Activated naive CD8-positive, alpha-beta T cell treated with anti-CD3 and anti-CD28 coated beads, Interleukin-2, amount 50 U/mL, for 24 hours (primary cell): ENCODE measurements around the gene ATP6V0A1.

ENCODE experiments used
- ATAC-seq: fragments of 150-1000 bp; cut with Tn5 transposase; one replicate; pipeline ENCODE4 v1.10.0; 2021
- DNase-seq: peaks from one replicate; pipeline ENCODE4 v3.0.0; 2021
- H3K27ac Mint-ChIP-seq: one replicate; pipeline ENCODE4 v1.8.0; 2021; ENCODE audit warnings: mild to moderate bottlenecking, mixed read lengths
- H3K27me3 Mint-ChIP-seq: one replicate; pipeline ENCODE4 v1.8.0; 2021; ENCODE audit warnings: mixed read lengths
- H3K36me3 Mint-ChIP-seq: one replicate; pipeline ENCODE4 v1.8.0; 2021; ENCODE audit warnings: low read depth, mixed read lengths
- H3K4me1 Mint-ChIP-seq: one replicate; pipeline ENCODE4 v1.8.0; 2021; ENCODE audit warnings: mixed read lengths
- H3K4me3 Mint-ChIP-seq: one replicate; pipeline ENCODE4 v1.8.0; 2021; ENCODE audit warnings: mild to moderate bottlenecking, moderate library complexity, mixed read lengths
- H3K9me3 Mint-ChIP-seq: one replicate; pipeline ENCODE4 v1.8.0; 2021; ENCODE audit warnings: mixed read lengths

Gene ATP6V0A1

GRCh38 chr17:42568341-42569111 is 109.8 kb downstream of the ATP6V0A1 start:
- peak overlapping the region; percentile 63 for H3K4me3 Mint-ChIP-seq
- no peaks in the 10 kb centered on the region for H3K9me3 Mint-ChIP-seq
- peaks cover 42% of the 10 kb centered on the region for H3K4me1 Mint-ChIP-seq
- peak overlapping the region; percentile 64 for H3K27ac Mint-ChIP-seq
- DNase-seq: no peak
- peaks cover 55% of the 10 kb centered on the region for H3K36me3 Mint-ChIP-seq
- ATAC-seq: no peak
- H3K27me3 Mint-ChIP-seq: no peaks in the 10 kb centered on the region

GRCh38 chr17:42571435-42572225 is 113.0 kb downstream of the ATP6V0A1 start:
- Mint-ChIP-seq H3K27ac (no peak overlapping the region), H3K36me3 (peaks cover 72% of the 10 kb centered on the region), H3K4me3 (no peak overlapping the region), H3K27me3 (no peaks in the 10 kb centered on the region), H3K9me3 (no peaks in the 10 kb centered on the region), H3K4me1 (peaks cover 45% of the 10 kb centered on the region)
- ATAC-seq (no peak), DNase-seq (no peak)
